Ishikawa (cell line): ENCODE data around the gene BLMH.

Experiments used
- CEBPB ChIP-seq: IDR thresholded peaks from 2 replicates; pipeline ENCODE4 v1.6.1; 2012
- CREB1 ChIP-seq: IDR thresholded peaks from 2 replicates; pipeline ENCODE4 v1.6.1; 2012; ENCODE audit warnings: low read depth
- EGR1 ChIP-seq: IDR thresholded peaks from 2 replicates; pipeline ENCODE4 v1.6.1; 2012
- EP300 ChIP-seq: IDR thresholded peaks from 2 replicates; pipeline ENCODE4 v1.6.1; 2012; ENCODE audit warnings: borderline replicate concordance
- FOXM1 ChIP-seq: IDR thresholded peaks from 2 replicates; pipeline ENCODE4 v1.6.1; 2012; ENCODE audit warnings: low read depth, borderline replicate concordance
- MAX ChIP-seq: IDR thresholded peaks from 2 replicates; pipeline ENCODE4 v1.6.1; 2012
- NFIC ChIP-seq: IDR thresholded peaks from 2 replicates; pipeline ENCODE4 v1.6.1; 2012
- RAD21 ChIP-seq: IDR thresholded peaks from 2 replicates; pipeline ENCODE4 v1.6.1; 2012; ENCODE audit warnings: low read depth
- REST ChIP-seq: IDR thresholded peaks from 2 replicates; pipeline ENCODE4 v1.6.1; 2012; ENCODE audit warnings: low read depth, mild to moderate bottlenecking
- TAF1 ChIP-seq: IDR thresholded peaks from 2 replicates; pipeline ENCODE4 v1.6.1; 2012; ENCODE audit warnings: low read depth, mild to moderate bottlenecking
- TCF12 ChIP-seq: IDR thresholded peaks from 2 replicates; pipeline ENCODE4 v1.6.1; 2012; ENCODE audit warnings: low read depth
- TEAD4 ChIP-seq: IDR thresholded peaks from 2 replicates; pipeline ENCODE4 v1.6.1; 2012
- USF1 ChIP-seq: IDR thresholded peaks from 2 replicates; pipeline ENCODE4 v1.6.1; 2012
- YY1 ChIP-seq: IDR thresholded peaks from 2 replicates; pipeline ENCODE4 v1.6.1; 2012; ENCODE audit warnings: low read depth
- ZBTB7A ChIP-seq: IDR thresholded peaks from 2 replicates; pipeline ENCODE4 v1.6.1; 2012; ENCODE audit warnings: low read depth

The BLMH gene

GRCh38 chr17:30218799-30219198 is 72.9 kb downstream of the BLMH start:
- TF ChIP-seq YY1: no peak
- TF ChIP-seq MAX: no peak
- TF ChIP-seq TCF12: no peak
- TF ChIP-seq CREB1: no peak
- TF ChIP-seq USF1: no peak
- no peak for TF ChIP-seq TEAD4
- no peak for TF ChIP-seq TAF1
- no peak for TF ChIP-seq REST
- no peak for TF ChIP-seq RAD21
- TF ChIP-seq EGR1: no peak
- TF ChIP-seq CEBPB: no peak
- no peak for TF ChIP-seq EP300
- no peak for TF ChIP-seq NFIC
- no peak for TF ChIP-seq FOXM1
- no peak for TF ChIP-seq ZBTB7A

GRCh38 chr17:30217746-30218245 is 73.9 kb downstream of the BLMH start:
- TF ChIP-seq TCF12 (no peak), ZBTB7A (no peak), TAF1 (no peak)

- no peak for TF ChIP-seq TEAD4
- no peak for TF ChIP-seq CREB1
- TF ChIP-seq USF1: no peak
- TF ChIP-seq YY1: no peak
- no peak for TF ChIP-seq CEBPB
- no peak for TF ChIP-seq REST
- no peak for TF ChIP-seq EP300
- TF ChIP-seq RAD21: no peak
- TF ChIP-seq MAX: no peak
- TF ChIP-seq FOXM1: no peak
- no peak for TF ChIP-seq TCF12
- no peak for TF ChIP-seq NFIC
- no peak for TF ChIP-seq TAF1
- TF ChIP-seq ZBTB7A: no peak
- no peak for TF ChIP-seq EGR1
Measured at GRCh38 chr17:30217054-30217453, 74.7 kb downstream of the BLMH start.

GRCh38 chr17:30212750-30213149 is 79.0 kb downstream of the BLMH start:
- no peak for TF ChIP-seq YY1
- no peak for TF ChIP-seq NFIC
- TF ChIP-seq EP300: no peak
- no peak for TF ChIP-seq TAF1
- no peak for TF ChIP-seq ZBTB7A
- TF ChIP-seq TEAD4: no peak
- no peak for TF ChIP-seq REST
- TF ChIP-seq CREB1: no peak
- TF ChIP-seq FOXM1: no peak
- TF ChIP-seq USF1: no peak
- TF ChIP-seq MAX: no peak
- no peak for TF ChIP-seq CEBPB
